D721Med (cell line): ENCODE results near the gene ACSF3.
"Not testable (repeated sequence)": the region's sequence is repeated elsewhere in the genome, so short reads cannot be mapped to it uniquely, and the experiment has no call there.

Experiments
- DNase-seq: peaks from one replicate; pipeline ENCODE4 v3.0.0; 2011; ENCODE audit warnings: low spot score; ENCODE audit not compliant: insufficient read length
- FAIRE-seq: peaks from 2 replicates; lab custom pipeline; 2011; peaks lifted over from hg19 to GRCh38; lab: Jason Lieb, UNC
- TF ChIP-seq, protein P1 (sequence below): IDR thresholded peaks from 2 replicates; pipeline ENCODE4 v1.5.1; 2012; ENCODE audit warnings: mild to moderate bottlenecking, control low read depth; ENCODE audit not compliant: insufficient read depth; ENCODE audit errors: missing control alignments

The ACSF3 gene

DNA sequence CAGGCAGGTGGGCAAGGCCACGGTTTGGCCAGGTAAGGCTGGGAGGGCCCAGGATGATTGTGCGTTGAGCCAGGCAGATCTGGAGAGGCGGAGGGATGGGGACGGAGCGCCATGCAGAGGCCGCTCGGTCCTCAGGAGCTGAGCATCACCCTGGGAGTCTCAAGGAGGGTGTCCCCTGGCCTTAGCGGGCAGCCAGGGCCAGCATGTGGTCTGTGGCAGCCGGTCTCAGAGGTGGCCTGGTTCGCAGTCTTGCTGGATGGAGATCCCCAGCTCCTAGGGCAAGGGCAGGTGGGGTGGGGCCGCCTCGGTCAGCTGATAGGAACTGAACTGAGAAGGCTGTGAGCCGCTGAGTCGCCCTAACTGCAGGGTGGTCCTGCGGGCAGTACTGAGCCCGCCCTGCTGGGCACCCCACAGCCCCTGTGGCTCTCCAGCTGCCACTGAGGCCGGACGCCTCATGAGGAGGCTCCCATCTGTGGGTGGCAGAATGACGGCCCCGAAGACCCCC is 66.2 kb downstream of the ACSF3 start:
- TF ChIP-seq, protein P1, sequence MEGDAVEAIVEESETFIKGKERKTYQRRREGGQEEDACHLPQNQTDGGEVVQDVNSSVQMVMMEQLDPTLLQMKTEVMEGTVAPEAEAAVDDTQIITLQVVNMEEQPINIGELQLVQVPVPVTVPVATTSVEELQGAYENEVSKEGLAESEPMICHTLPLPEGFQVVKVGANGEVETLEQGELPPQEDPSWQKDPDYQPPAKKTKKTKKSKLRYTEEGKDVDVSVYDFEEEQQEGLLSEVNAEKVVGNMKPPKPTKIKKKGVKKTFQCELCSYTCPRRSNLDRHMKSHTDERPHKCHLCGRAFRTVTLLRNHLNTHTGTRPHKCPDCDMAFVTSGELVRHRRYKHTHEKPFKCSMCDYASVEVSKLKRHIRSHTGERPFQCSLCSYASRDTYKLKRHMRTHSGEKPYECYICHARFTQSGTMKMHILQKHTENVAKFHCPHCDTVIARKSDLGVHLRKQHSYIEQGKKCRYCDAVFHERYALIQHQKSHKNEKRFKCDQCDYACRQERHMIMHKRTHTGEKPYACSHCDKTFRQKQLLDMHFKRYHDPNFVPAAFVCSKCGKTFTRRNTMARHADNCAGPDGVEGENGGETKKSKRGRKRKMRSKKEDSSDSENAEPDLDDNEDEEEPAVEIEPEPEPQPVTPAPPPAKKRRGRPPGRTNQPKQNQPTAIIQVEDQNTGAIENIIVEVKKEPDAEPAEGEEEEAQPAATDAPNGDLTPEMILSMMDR, result no peak
- FAIRE-seq, result no peak

DNA sequence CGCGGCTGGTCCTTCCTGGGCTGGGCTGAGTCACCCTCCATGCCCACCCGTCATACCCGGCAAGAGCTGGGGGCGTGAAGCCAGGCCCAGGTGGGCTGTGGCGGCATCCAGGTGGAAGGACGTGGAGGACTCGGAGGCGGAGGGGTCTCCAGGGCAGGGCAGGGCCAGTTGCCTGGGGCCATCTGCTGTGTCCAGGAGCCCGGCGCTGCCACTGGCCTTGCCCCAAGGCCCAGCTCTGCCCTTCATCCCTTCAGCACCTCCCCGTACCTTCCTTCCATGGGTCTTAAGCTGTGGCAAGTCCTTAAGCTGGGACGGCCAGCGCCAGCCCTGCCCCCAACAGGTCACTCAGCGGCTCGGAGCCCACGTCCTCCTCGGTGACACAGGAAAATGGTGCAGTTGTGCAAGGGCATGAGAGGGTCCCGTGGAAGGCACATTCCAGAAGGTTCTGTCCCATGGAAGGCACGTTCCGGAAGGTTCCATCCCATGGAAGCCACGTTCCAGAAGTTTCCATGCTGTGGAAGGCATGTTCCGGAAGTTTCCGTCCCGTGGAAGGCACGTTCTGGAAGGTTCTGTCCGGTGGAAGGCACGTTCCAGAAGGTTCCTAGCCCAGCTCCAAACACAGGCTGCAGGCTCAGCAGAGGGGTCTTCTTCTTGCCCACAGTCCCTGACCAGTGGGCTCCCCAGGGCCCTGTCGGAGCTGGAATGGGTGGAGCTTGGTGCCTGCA is 67.5 kb downstream of the ACSF3 start:
- DNase-seq (no peak), FAIRE-seq (no peak)
- TF ChIP-seq, protein P1, result no peak

More for the DNA sequence above, 66.2 kb downstream of the ACSF3 start:
- DNase-seq, result no peak

DNA sequence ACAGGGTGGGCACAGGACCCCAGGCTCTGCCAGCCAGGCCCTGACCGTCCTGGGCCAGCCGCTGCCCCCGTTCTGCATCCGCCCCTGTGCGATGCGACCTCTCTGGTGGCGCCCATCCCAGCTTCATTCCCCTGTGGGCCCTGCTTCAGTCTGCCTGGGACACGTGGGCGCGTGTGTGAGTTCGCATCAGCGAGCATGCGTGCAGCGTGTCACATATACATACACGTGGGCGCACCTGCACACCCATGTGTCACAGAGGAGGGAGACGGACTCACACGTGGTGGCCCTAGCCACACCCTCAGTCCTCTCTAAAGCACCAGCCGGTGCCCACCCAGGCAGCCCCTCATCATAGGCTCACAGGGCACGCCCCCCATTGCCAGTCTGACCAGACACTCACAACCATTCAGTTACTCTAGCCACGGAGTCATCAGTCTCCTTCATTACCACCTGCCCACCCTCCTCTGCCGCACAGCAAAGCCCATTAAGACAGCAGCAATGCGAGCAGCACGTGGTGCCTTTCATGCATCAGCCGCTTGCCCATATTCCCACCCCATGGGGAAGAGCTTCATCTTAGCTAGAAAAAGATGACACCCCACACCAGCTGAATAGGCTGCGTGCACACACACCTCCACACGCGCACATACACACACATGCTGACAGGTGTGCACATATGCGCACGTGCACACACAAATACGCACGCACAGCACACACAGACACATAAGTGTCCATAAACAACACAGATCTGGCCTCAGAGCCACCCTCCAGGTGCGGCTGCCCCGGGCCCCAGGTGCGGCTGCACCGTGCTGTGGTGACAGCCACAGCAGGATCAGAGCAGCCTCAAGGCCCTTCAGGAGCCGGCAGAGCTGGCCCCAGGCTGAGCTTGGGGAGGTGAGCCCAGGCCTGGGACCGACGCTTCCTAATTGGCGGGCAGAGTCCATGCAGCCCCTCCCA is 68.4 kb downstream of the ACSF3 start:
- DNase-seq (no peak), FAIRE-seq (no peak)
- TF ChIP-seq, protein P1, result no peak

DNA sequence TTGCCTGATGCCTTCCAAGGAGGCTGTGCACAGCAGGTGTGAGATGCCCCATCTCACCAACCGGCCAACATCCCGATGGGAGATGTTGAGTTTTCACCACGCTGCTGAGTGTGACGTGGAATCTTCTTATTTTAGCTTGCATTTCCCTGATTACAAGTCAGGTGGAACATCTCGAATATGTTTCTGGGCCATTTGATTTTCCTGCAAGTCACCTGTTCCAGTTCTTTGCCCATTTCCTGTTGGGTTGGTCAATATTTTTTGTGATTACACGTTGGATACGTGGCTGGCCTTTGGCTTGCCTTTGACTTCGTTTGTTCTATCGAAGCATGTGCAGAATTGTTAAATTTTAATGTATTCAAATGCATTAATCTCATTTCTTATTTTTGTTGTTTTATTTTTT is 69.6 kb downstream of the ACSF3 start:
- DNase-seq (no peak), FAIRE-seq (no peak)
- TF ChIP-seq, protein P1, result no peak

DNA sequence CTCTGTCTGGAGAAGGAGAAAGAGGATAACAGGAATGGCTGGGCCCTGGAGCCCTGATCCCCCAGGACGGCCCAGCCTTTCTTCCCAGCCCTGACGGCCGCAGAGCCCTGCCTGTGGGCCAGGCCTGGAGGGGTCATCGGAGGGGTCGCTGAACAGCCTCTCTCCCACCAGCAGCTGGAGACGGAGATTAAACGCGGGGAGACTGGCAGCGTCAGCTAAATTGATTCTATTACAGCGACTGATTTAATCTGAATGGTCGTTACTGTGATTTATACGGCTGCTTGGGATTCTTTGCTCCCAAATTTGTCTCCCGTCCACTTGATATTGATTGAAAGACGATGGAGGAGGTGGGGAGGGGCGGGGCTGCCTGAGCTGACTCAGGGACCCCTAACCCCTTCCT is 70.8 kb downstream of the ACSF3 start:
- FAIRE-seq, result no peak
- TF ChIP-seq, protein P1, result no peak

DNA sequence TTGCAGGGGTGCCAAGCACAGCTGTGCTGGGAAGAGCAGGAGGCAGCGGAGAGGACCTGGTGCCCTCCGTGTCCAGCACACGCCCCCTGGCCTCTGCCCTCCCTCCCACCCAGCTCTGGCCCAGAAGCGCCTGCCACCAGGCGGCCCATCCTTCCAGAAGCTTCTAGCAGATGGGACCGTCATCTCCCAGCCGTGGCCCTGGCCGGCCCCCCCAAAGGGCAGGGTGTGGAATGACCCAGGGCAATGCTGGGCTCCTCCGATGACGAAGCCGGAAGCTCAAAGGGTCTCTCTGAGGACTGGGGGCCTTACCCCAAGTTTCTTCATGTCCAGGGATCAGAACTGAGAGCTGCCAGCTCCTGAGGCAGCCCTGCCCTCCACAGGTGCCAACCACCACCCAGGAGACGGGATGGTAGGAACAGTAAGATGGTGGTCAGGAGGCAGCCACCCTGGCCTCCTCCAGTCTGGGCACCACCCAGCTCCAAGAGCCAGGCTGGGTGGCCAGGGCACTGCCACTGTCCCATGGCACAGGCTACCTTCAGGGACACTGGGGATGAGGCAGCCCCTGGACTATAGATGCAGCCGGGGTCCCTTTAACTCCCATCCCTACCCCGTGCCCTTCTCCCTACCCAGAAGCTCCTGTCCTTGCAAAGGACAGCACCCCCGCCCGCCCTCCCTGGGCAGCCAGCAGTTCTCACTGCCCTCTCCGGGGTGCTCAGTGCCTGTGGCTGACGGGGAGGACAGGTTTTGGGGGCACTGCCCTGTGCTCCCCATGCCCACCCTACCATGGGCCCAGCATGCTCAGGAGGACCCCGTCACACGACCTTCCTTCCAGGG is 71.4 kb downstream of the ACSF3 start:
- DNase-seq, result no peak
- TF ChIP-seq, protein P1, result no peak
- no peak for FAIRE-seq

More for the DNA sequence above, 70.8 kb downstream of the ACSF3 start:
- no peak for DNase-seq

DNA sequence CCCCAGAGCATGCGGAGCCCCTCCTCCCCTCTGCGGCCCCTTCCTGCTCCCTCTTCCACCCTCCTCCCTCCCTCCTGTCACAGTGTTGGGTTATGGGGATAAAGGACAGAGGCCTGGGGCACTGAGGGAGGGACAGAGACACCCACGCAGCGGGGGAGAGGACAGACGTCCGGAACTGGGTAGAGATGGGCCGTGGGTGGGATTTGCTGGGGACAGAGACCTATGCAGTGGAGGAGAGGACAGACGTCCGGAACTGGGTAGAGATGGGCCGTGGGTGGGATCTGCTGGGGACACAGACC is 72.0 kb downstream of the ACSF3 start:
- FAIRE-seq, DNase-seq: not testable (repeated sequence)
